Left ventricle myocardium inferior (tissue), 1 donor: ENCODE measurements around the gene EFEMP1. TPM values are rescaled to one million over a fixed set of nuclear protein-coding genes. Genes with fewer than 3 reads are reported as not detected.

Experiments used
- DNase-seq: peaks from one replicate; pipeline ENCODE4 v3.0.0-alpha.2; 2020
- H3K27ac ChIP-seq: fragments of 200-600 bp; replicated peaks from 2 replicates; pipeline ENCODE4 v1.8.0; 2021
- H3K27me3 ChIP-seq: fragments of 200-600 bp; 2 replicates; pipeline ENCODE4 v1.8.0; 2021; ENCODE audit warnings: low read depth
- H3K36me3 ChIP-seq: fragments of 200-600 bp; 2 replicates; pipeline ENCODE4 v1.8.0; 2021
- H3K4me1 ChIP-seq: fragments of 200-600 bp; 2 replicates; pipeline ENCODE4 v1.8.0; 2021
- H3K4me3 ChIP-seq: fragments of 200-600 bp; 2 replicates; pipeline ENCODE4 v1.8.0; 2021; ENCODE audit warnings: mild to moderate bottlenecking, moderate library complexity
- H3K9me3 ChIP-seq: fragments of 200-600 bp; replicated peaks from 2 replicates; pipeline ENCODE4 v1.8.0; 2021
- intact Hi-C: fragments of 100-400 bp; cut with micrococcal nuclease; formaldehyde crosslinking; loops from one replicate; pipeline ENCODE4 v1.11.0; 2022
- total RNA-seq: library from RNA; stranded (reverse); fragmentation: NEBNext Ultra II Directional; extraction: Animal tissue kit (Norgen Biotek cat#: 25700); gene quantifications from one replicate; pipeline ENCODE4 v1.2.1, GENCODE V29; 2021
- TF ChIP-seq, protein P1 (sequence below): fragments of 200-600 bp; IDR thresholded peaks from 2 replicates; pipeline ENCODE4 v1.8.0; 2021; ENCODE audit warnings: antibody characterized with exemption, mild to moderate bottlenecking, borderline replicate concordance
- donor health status: DM: no; HTN: yes; CAD: no; lungs with severe emphysema.

Gene EFEMP1
- total RNA-seq, 1 donor from 2014 or later = 72.3 TPM

DNA sequence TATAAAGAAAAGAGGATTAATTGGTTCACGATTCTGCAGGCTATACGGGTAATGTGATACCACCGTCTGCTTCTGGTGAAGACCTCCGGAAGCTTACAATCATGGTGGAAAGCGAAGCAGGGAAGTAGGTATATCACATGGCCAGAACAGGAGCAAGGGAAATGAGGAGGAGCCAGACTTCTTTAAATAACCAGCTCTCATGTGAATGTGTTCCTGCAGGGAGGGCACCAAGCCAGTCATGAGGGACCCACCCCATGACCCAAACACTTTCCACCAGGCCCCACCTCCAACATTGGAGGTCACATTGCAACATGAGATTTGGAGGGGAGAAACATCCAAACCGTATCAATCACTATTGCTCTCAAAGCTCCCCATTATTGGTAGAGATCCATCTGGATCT is 61.8 kb downstream of the EFEMP1 start:
- H3K36me3 ChIP-seq = no peaks in the 10 kb centered on the region
- no peaks in the 10 kb centered on the region for H3K27me3 ChIP-seq
- H3K4me1 ChIP-seq = peaks cover 14% of the 10 kb centered on the region
- intact Hi-C loops = no loop called here
- no peaks in the 10 kb centered on the region for H3K9me3 ChIP-seq
- no peak for DNase-seq
- no peak overlapping the region for H3K4me3 ChIP-seq
- TF ChIP-seq, protein P1, sequence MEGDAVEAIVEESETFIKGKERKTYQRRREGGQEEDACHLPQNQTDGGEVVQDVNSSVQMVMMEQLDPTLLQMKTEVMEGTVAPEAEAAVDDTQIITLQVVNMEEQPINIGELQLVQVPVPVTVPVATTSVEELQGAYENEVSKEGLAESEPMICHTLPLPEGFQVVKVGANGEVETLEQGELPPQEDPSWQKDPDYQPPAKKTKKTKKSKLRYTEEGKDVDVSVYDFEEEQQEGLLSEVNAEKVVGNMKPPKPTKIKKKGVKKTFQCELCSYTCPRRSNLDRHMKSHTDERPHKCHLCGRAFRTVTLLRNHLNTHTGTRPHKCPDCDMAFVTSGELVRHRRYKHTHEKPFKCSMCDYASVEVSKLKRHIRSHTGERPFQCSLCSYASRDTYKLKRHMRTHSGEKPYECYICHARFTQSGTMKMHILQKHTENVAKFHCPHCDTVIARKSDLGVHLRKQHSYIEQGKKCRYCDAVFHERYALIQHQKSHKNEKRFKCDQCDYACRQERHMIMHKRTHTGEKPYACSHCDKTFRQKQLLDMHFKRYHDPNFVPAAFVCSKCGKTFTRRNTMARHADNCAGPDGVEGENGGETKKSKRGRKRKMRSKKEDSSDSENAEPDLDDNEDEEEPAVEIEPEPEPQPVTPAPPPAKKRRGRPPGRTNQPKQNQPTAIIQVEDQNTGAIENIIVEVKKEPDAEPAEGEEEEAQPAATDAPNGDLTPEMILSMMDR = no peak
- H3K27ac ChIP-seq = peak overlapping the region; percentile 66

DNA sequence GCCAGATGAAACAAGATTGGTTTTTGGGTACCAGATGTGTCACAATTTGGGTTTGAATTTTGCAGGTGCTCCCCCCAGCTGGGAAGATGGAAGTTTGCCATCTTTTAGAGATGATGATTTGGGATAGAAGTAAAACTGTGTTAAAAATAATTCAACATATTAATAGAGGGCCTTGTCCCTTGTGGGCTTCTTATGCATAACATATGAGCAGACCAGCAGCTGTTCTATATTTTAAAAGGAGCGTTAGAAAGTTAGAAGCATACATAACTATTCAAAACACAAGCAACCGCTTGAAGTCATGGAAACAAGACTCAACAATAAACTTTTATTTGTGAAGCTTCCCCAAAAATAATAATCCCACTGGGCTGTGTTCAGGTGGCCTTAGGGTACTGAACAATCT is 62.8 kb downstream of the EFEMP1 start:
- Histone ChIP-seq H3K4me3 (no peak overlapping the region), H3K27me3 (no peaks in the 10 kb centered on the region), H3K36me3 (no peaks in the 10 kb centered on the region), H3K9me3 (no peaks in the 10 kb centered on the region), H3K4me1 (peaks cover 14% of the 10 kb centered on the region), H3K27ac (no peak overlapping the region)
- no peak for DNase-seq
- TF ChIP-seq, protein P1 = no peak
- intact Hi-C loops = no loop called here

DNA sequence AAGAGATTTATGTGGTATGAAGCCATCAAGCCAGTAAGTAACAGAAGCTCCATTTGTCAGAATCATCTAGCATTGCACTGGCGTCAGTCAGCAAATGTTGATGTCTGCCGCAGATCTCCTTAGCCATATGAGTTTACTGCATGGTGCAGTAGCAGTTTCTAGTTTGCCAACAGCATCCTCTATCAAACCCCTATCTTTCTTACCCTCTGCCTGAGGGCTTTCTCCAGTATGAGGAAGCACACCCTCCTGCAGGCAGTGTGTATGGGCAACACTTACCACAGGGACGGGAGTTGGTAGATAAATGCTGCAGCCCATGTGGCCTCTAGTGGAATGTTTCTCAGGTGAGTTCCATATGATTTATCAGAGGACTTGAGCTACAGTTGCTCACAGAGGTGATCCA is 63.7 kb downstream of the EFEMP1 start:
- no peak for DNase-seq
- intact Hi-C loops = no loop called here

DNA sequence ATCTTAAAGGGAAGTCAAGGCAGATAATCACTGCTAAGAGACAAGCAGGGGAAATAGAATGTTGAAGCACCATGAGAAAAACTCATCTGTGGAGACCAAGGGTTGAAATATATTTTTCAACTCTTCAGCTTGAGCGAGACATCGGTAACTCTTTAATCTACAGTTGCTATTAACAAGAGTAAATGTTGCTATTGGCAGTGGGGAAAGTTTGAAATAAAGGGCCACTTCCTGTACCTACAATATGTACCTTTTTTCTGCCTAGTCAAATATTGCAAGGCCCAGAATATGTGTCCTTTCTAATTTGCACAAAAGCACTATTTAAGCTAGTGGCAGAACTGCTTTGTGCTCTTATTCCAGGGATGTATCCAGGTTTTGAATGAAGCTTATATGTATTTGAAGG is 65.8 kb downstream of the EFEMP1 start:
- TF ChIP-seq, protein P1 = no peak

More for the DNA sequence above, 63.7 kb downstream of the EFEMP1 start:
- Histone ChIP-seq H3K27ac (no peak overlapping the region), H3K27me3 (no peaks in the 10 kb centered on the region), H3K4me1 (peaks cover 14% of the 10 kb centered on the region), H3K9me3 (no peaks in the 10 kb centered on the region), H3K4me3 (no peak overlapping the region), H3K36me3 (no peaks in the 10 kb centered on the region)
- TF ChIP-seq, protein P1 = no peak

DNA sequence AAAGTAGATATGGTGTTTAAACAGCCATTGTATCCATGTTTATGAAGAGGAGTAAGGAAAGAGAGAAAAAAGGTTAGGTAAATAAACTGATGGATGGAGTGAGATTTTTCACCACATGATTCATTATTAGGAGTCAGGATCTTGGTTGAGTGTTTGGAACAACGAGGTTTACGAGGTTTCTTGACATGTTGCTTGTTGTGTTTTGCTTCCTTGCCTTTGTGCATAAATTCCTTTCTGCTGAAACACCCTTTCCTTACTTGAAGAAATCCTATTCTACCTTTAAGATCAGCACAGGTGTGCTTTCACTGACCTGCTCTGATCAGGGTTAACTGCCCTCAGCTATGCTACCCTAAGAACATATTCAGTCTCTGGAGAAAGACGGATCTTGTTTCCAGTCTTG is 66.6 kb downstream of the EFEMP1 start:
- DNase-seq = no peak
- no peaks in the 10 kb centered on the region for H3K9me3 ChIP-seq
- no peak overlapping the region for H3K4me3 ChIP-seq
- TF ChIP-seq, protein P1 = no peak
- H3K36me3 ChIP-seq = no peaks in the 10 kb centered on the region
- peaks cover 8% of the 10 kb centered on the region for H3K4me1 ChIP-seq
- H3K27me3 ChIP-seq = no peaks in the 10 kb centered on the region
- intact Hi-C loops = no loop called here
- no peak overlapping the region for H3K27ac ChIP-seq

More for the DNA sequence above, 65.8 kb downstream of the EFEMP1 start:
- Histone ChIP-seq H3K4me3 (no peak overlapping the region), H3K27me3 (no peaks in the 10 kb centered on the region), H3K27ac (no peak overlapping the region), H3K4me1 (peaks cover 12% of the 10 kb centered on the region), H3K9me3 (no peaks in the 10 kb centered on the region), H3K36me3 (no peaks in the 10 kb centered on the region)
- no peak for DNase-seq
- intact Hi-C loops = no loop called here

DNA sequence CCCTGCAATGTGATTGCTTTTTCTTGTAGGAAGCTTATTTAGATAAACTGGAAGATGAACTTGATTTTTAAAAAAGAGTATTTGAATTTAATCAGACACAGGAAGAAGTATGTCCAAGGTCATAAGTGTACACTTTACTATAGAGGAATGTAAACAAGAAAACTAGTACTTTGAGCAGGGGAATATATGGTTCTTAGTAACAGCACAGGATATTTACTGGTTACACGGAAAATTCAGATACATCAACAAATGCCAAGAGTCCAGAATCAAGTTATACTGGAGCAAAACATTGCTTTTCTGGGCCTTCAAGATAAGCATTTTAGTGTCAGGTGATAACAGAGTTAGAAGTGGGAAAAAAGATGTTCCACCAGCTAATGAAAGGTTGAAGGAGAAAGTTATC is 75.5 kb downstream of the EFEMP1 start:
- intact Hi-C loops = no loop called here
- TF ChIP-seq, protein P1 = no peak
- no peaks in the 10 kb centered on the region for H3K27me3 ChIP-seq
- DNase-seq = no peak
- H3K4me3 ChIP-seq = no peak overlapping the region
- no peaks in the 10 kb centered on the region for H3K36me3 ChIP-seq
- no peaks in the 10 kb centered on the region for H3K9me3 ChIP-seq
- no peak overlapping the region for H3K27ac ChIP-seq
- no peaks in the 10 kb centered on the region for H3K4me1 ChIP-seq
